B cell (primary cell): Measurements from ENCODE around the gene FADS2. TPM values are rescaled to one million over a fixed set of nuclear protein-coding genes. Genes with fewer than 3 reads are reported as not detected.

Experiments used
- ATAC-seq: fragments of 200-7000 bp; cut with Tn5 transposase; one replicate; pipeline ENCODE4 v1.10.0; 2021; ENCODE audit warnings: low read depth, mild to moderate bottlenecking, moderate number of reproducible peaks, moderate library complexity
- CTCF ChIA-PET: fragments of 350-600 bp; sonication (Branson Sonifier 250); formaldehyde crosslinking; loops from one replicate; lab custom pipeline; 2021; ENCODE audit warnings: antibody characterized with exemption, inconsistent platforms; lab: Charles Lee
- POLR2A ChIA-PET: fragments of 350-600 bp; sonication (Branson Sonifier 250); formaldehyde crosslinking; loops from one replicate; lab custom pipeline; 2021; ENCODE audit warnings: antibody characterized with exemption; lab: Charles Lee
- DNase-seq: peaks from one replicate; pipeline ENCODE4 v3.0.0; 2013
- H2AFZ ChIP-seq: 2 replicates; pipeline ENCODE4 v1.6.1; 2012; ENCODE audit warnings: mild to moderate bottlenecking, low read depth, low read length; ENCODE audit not compliant: insufficient read depth, poor library complexity, severe bottlenecking
- H3K27ac ChIP-seq, 2 donors: 1 replicate in 1 of 2; 2 replicates in 1 of 2; pipeline ENCODE4 v1.5.1; 2012 to 2013; ENCODE audit warnings: low read length in 2 of 2, mild to moderate bottlenecking in 2 of 2, moderate library complexity in 1 of 2
- H3K27me3 ChIP-seq, 4 experiments: fragments of 200-600 bp in 1 of 4; sonication (generic) in 1 of 4; replicated peaks in 1 of 4; 1 replicate in 2 of 4; 2 replicates in 2 of 4; pipeline versions ENCODE4 v1.6.1 to v1.7.0; 2013 to 2016; ENCODE audit warnings: low read length in 3 of 4, mild to moderate bottlenecking in 2 of 4, mixed read lengths in 1 of 4, moderate library complexity in 1 of 4; ENCODE audit not compliant: insufficient read depth in 4 of 4, control insufficient read depth in 3 of 4; ENCODE audit errors: control extremely low read depth in 1 of 4
- H3K36me3 ChIP-seq, 2 experiments: replicated peaks in 1 of 2; 1 replicate in 1 of 2; 2 replicates in 1 of 2; pipeline versions ENCODE4 v1.6.1 to v1.7.1; 2013; ENCODE audit warnings: low read length in 1 of 2; ENCODE audit not compliant: insufficient read depth in 2 of 2, control insufficient read depth in 1 of 2; ENCODE audit errors: control extremely low read depth in 1 of 2, extremely low read depth in 1 of 2
- H3K4me1 ChIP-seq, 2 donors: fragments of 200-600 bp in 1 of 2; sonication (generic) in 1 of 2; 1 replicate in 1 of 2; 2 replicates in 1 of 2; pipeline versions ENCODE4 v1.5.1 to v1.6.1; 2013 to 2017; ENCODE audit warnings: low read length in 2 of 2; ENCODE audit not compliant: control insufficient read depth in 2 of 2, insufficient read depth in 2 of 2
- H3K4me2 ChIP-seq: replicated peaks from 2 replicates; pipeline ENCODE3; 2012; ENCODE audit warnings: mild to moderate bottlenecking, low read depth, low read length; ENCODE audit not compliant: poor library complexity, severe bottlenecking
- H3K4me3 ChIP-seq, 5 experiments: fragments of 200-600 bp in 1 of 5; sonication (generic) in 1 of 5; 1 replicate in 3 of 5; 2 replicates in 2 of 5; pipeline versions ENCODE4 v1.5.1 to v1.7.0; 2011 to 2016; ENCODE audit warnings: low read length in 4 of 5, mild to moderate bottlenecking in 4 of 5, low read depth in 2 of 5, control low read depth in 1 of 5, moderate library complexity in 1 of 5; ENCODE audit not compliant: insufficient read depth in 1 of 5; ENCODE audit errors: control extremely low read depth in 1 of 5, extremely low read depth in 1 of 5
- H3K79me2 ChIP-seq: fragments of 200-600 bp; sonication (generic); one replicate; pipeline ENCODE4 v1.6.0; 2016; ENCODE audit warnings: low read length; ENCODE audit not compliant: control insufficient read depth, insufficient read depth
- H3K9ac ChIP-seq: fragments of 200-600 bp; sonication (generic); 2 replicates; pipeline ENCODE4 v1.6.1; 2017; ENCODE audit warnings: mild to moderate bottlenecking, low read length, moderate library complexity
- H3K9me3 ChIP-seq, 3 donors: one replicate each; pipeline versions ENCODE4 v1.6.1 to v1.7.1; 2013; ENCODE audit warnings: low read length in 2 of 3; ENCODE audit not compliant: control insufficient read depth in 2 of 3, insufficient read depth in 1 of 3; ENCODE audit errors: control extremely low read depth in 1 of 3
- H4K20me1 ChIP-seq: 2 replicates; pipeline ENCODE4 v1.6.0; 2012; ENCODE audit warnings: mild to moderate bottlenecking, low read length; ENCODE audit not compliant: insufficient read depth, control insufficient read depth, poor library complexity, severe bottlenecking
- H3K27ac Mint-ChIP-seq: one replicate; pipeline ENCODE4 v1.8.0; 2021; ENCODE audit warnings: mixed read lengths
- H3K27me3 Mint-ChIP-seq: one replicate; pipeline ENCODE4 v1.8.0; 2021; ENCODE audit warnings: mixed read lengths
- H3K4me1 Mint-ChIP-seq: one replicate; pipeline ENCODE4 v1.8.0; 2021; ENCODE audit warnings: mixed read lengths
- H3K4me3 Mint-ChIP-seq: one replicate; pipeline ENCODE4 v1.8.0; 2021; ENCODE audit warnings: mixed read lengths
- H3K9me3 Mint-ChIP-seq: one replicate; pipeline ENCODE4 v1.8.0; 2022; ENCODE audit warnings: mixed read lengths; ENCODE audit not compliant: insufficient read depth
- EZH2 ChIP-seq: IDR thresholded peaks from 2 replicates; pipeline ENCODE4 v1.6.1; 2012; ENCODE audit warnings: borderline replicate concordance, low read depth, mild to moderate bottlenecking, moderate library complexity, low read length; ENCODE audit not compliant: insufficient read depth, poor library complexity, severe bottlenecking
- WGBS: methylation state at CpG from one replicate; pipeline ENCODE4 v1.1.5; 2013; ENCODE audit warnings: missing lambda C conversion rate; ENCODE audit not compliant: insufficient coverage; 5-methylcytosine and 5-hydroxymethylcytosine counted together
- intact Hi-C: fragments of 100-400 bp; cut with micrococcal nuclease; formaldehyde crosslinking; loops from one replicate; pipeline ENCODE4 v1.10.0; 2022
- polyA plus RNA-seq: library from polyadenylated mRNA; depleted of rRNA; stranded (reverse); fragments of >200 nt; gene quantifications from 2 replicates; pipeline ENCODE4 v1.2.3, GENCODE V29; 2012
- total RNA-seq, 2 donors: library from RNA; stranded (reverse); fragments of 120-200 nt in 1 of 2; gene quantifications; 1 replicate in 1 of 2; 2 replicates in 1 of 2; pipeline versions ENCODE4 v1.2.3 to v1.2.4, GENCODE V29; 2013 to 2022
- TF ChIP-seq, protein P1 (sequence below): fragments of 200-600 bp; IDR thresholded peaks from one replicate; pipeline ENCODE4 v1.8.0; 2022; ENCODE audit warnings: antibody characterized with exemption, mild to moderate bottlenecking

The FADS2 gene
- total and polyA plus RNA-seq, 2 donors (not counting 1 experiment from before 2014, with no cell fraction given): 1.5 to 5.9 TPM

DNA sequence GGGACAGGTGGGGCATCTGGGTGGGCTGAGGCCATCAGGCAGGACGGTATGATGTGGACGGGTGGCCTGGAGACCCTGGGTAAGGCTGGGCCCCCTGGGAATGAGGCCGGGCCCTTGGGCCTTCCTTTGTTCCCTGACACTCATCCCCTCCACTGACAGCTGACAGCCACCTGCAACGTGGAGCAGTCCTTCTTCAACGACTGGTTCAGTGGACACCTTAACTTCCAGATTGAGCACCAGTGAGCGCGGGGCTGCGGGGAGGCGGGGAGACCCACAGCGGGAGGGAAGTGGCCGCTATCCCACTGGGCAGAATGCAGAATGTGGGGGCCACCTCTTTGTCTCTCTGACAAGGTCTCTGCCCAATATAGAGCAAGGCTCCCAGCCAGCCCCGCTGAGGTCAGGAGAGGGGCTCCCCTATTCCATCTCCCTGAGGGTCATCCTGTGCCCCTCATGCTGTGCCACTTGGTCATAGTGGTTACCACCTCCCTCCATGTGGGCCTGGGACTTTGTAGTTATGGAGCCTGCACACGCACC, 35.5 kb downstream of the FADS2 start:
- TF ChIP-seq, protein P1, sequence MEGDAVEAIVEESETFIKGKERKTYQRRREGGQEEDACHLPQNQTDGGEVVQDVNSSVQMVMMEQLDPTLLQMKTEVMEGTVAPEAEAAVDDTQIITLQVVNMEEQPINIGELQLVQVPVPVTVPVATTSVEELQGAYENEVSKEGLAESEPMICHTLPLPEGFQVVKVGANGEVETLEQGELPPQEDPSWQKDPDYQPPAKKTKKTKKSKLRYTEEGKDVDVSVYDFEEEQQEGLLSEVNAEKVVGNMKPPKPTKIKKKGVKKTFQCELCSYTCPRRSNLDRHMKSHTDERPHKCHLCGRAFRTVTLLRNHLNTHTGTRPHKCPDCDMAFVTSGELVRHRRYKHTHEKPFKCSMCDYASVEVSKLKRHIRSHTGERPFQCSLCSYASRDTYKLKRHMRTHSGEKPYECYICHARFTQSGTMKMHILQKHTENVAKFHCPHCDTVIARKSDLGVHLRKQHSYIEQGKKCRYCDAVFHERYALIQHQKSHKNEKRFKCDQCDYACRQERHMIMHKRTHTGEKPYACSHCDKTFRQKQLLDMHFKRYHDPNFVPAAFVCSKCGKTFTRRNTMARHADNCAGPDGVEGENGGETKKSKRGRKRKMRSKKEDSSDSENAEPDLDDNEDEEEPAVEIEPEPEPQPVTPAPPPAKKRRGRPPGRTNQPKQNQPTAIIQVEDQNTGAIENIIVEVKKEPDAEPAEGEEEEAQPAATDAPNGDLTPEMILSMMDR: no peak
- no peak for TF ChIP-seq EZH2
- intact Hi-C loops: no loop called here
- H3K4me2 ChIP-seq: no peak overlapping the region

More for the DNA sequence above, 35.5 kb downstream of the FADS2 start:
- no peak overlapping the region for H3K27ac ChIP-seq
- Mint-ChIP-seq H3K27me3 (no peaks in the 10 kb centered on the region), H3K4me1 (no peaks in the 10 kb centered on the region), H3K9me3 (no peaks in the 10 kb centered on the region), H3K27ac (no peak overlapping the region), H3K4me3 (no peak overlapping the region)
- no peaks in the 10 kb centered on the region for H3K4me1 ChIP-seq
- ChIA-PET CTCF (interaction anchor here (1.0 to 1.5 kb wide), 3 partner anchors 36 to 218 kb away, joined by 3 to 4 read pairs (median 3); no protein-coding TSS in a partner anchor), POLR2A (interaction anchor here (0.6 kb wide), 1 partner anchor 145 kb away, joined by 5 read pairs; no protein-coding TSS in a partner anchor)
- no peaks in the 10 kb centered on the region for H3K36me3 ChIP-seq
- H2AFZ ChIP-seq: no peak overlapping the region
- DNase-seq (no peak), ATAC-seq (no peak)
- no peaks in the 10 kb centered on the region for H3K79me2 ChIP-seq
- 96% methylated on average over 9 of the region's 13 CpGs for WGBS
- no peaks in the 10 kb centered on the region for H4K20me1 ChIP-seq
- no peaks in the 10 kb centered on the region for H3K27me3 ChIP-seq
- H3K9me3 ChIP-seq: no peaks in the 10 kb centered on the region
- H3K4me3 ChIP-seq: no peak overlapping the region
- no peak overlapping the region for H3K9ac ChIP-seq
